IPS-NIHi11 (cell line): Measurements from ENCODE around the gene ASTN1.
A peak's percentile ranks its signal among the peaks of the same experiment; 100 is the strongest.

ENCODE experiments used
- DNase-seq: peaks from one replicate; pipeline ENCODE4 v3.0.0; 2012; ENCODE audit warnings: mixed read lengths, low spot score

Gene ASTN1

GRCh38 chr1:176931526-176931925 lies 233.0 kb downstream of the ASTN1 start:
- no peak for DNase-seq

DNA sequence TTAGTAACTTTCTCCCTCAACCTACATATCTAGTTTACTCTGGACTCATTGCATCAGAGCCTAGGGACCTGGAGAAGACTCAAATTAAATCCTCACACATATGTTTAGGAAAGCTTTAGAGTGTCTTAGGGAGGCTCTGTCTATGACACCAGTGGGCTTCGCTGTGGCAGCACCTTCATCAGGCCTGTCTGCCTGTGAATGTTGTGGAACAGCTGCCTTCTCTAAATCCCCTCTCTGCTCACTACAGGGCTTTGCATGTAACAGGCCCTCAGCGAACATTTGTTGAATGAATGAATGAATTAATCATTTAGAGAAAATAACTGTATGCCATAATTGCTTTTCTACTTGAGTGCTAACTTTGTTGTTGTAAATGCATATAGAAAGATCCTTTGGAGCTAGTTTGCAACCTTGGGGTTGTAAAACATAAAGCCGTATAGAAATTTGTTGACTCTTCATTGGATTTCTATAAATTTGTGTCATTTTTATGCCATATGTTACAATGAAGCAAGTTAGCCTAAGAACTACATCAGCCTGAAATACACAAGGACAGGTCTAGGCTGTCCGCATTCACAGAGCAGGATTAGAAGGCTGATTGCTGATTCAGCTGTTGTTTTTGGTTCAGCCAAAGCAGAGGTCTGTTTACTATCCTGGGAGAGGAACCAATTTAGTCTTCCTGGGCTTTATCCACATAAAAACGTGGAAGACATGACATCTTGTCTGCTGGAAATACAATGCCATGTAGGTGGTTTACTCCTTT lies 238.0 kb downstream of the ASTN1 start:
- DNase-seq: no peak

- no peak for DNase-seq
These were observed 239.3 kb downstream of the ASTN1 start for GRCh38 chr1:176925223-176925622.

DNA sequence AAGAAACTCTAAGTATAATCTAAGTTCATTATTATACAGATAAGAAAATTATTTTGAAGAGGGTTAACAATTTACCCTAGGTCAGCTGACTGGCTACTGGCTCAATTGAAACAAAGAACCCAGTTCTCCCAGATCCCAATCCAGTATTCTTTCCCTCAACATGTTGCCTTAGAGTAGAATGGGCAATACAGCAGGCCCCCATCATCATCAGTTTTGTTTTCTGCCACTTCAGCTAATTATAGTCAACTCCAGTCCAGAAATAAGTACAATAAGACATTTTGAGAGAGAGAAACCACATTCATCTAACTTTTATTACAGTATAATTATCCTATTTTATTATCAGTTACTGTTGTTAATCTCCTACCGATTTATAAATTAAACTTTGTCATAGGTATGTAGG lies 241.2 kb downstream of the ASTN1 start:
- DNase-seq: no peak

DNA sequence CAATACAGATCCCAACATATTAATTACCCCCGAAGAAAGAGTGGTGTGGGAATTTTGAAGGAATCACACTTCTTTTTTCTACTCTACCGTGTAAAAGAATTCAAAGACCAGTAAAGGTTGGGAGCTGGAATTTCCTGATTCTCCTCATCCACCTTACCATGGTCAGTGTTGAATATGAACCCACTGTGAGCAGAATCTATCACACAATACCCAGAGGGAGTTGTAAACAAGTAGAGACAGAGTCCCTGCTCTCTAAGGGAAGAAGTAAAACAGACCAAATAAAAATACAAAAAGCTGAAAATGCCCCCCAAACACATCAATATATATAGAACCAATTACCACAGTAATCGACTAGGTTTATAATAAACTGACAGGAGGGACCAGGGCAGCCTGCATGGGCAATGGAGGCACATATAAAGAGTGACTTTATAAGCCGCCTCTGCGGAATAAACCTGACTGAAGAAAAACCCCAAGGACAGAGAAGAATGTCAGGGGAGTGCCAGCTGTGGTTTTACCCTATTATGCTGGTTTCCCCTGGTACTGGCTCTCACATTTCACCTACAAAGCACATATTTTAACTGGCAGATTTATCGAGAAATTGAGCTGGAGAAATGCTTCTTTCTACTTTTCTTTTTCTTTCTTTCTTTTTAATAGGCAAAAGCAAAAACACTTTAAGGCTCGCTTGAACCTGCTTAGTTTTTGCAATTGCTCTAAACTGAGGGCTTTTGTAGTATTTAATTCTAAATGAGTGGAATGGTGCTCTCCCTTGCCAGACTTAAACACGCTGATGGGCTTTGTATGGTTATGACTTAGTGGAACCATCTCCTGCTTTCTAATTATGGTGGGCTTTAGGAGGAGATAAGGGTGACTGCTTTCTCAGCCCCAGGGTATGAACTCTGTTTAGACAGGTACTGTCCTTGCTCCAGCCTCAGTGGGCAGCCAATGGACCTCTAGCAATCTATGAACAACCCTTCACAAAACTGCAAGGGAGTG lies 244.8 kb downstream of the ASTN1 start:
- no peak for DNase-seq

- DNase-seq: no peak
These were observed 258.9 kb downstream of the ASTN1 start for GRCh38 chr1:176905648-176906047.

- no peak for DNase-seq
These were observed 260.3 kb downstream of the ASTN1 start for GRCh38 chr1:176904057-176904751.

GRCh38 chr1:176903474-176903873 lies 261.0 kb downstream of the ASTN1 start:
- no peak for DNase-seq

DNA sequence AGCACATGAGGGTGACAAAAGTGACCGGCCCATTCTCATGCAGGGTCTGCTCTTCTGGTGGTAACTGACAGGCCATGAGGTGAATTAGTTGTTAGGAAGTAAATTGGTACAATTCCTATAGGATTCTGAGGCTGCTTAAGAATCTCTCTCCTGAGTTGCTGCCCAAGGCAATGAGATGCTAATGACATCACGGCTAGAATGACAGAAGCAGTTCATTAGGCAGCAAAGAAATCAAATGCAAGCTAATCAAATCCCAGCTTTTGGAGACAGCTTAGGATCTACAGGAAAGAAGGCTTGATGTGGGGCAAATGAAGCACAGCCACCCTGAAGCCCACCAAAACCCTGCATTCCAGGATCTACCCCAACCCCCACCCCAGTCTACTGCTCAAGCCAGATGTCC lies 265.2 kb downstream of the ASTN1 start:
- no peak for DNase-seq

GRCh38 chr1:176897350-176898236 lies 266.9 kb downstream of the ASTN1 start:
- peak; percentile 88 for DNase-seq

DNA sequence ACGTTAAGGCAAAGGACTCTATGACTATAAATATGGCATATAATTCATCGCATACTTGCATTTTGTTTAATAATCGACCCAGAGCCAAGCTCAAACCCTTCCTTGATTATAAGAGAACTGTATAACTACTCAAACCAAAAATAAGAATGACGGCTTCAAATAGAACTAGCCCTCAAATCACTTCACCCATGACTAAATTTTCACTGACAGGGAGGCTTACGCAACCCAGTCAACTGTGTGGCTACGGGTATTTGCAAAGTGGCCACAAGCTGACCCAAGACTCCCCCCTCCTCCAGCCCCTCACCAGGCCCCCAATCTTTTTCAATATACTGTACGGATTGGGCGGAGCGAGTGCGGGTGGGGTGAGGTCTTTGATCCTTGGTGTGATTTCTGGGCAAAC lies 268.3 kb downstream of the ASTN1 start:
- no peak for DNase-seq

- DNase-seq: no peak
These were observed 270.1 kb downstream of the ASTN1 start for GRCh38 chr1:176894450-176894849.

GRCh38 chr1:176893625-176894352 lies 270.7 kb downstream of the ASTN1 start:
- no peak for DNase-seq

DNA sequence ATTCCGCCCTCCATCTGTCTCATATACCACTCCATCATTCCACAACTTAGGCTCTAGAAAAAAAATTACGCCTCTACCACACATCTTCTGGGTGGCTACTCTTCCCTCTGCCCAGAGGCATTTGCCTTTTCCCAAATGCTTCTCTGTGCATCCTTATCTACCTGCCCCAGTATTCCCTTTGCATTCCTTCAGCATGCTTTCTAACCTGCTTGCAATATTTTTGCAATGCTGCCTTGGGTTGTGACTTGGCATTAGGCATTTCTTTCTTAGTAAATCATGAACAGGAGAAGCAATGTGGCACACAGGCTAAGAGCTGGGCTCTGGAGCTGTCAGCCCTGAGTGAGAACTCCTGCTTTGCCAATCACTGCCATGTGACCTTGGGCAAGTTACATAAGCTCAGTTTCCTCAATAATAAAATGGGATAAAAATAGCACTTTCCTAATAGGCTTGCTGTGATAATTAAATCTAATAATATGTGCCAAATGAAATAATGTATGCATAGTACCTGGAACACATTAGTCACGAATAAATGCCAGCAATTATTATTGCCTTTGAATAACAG lies 276.0 kb downstream of the ASTN1 start:
- no peak for DNase-seq

DNA sequence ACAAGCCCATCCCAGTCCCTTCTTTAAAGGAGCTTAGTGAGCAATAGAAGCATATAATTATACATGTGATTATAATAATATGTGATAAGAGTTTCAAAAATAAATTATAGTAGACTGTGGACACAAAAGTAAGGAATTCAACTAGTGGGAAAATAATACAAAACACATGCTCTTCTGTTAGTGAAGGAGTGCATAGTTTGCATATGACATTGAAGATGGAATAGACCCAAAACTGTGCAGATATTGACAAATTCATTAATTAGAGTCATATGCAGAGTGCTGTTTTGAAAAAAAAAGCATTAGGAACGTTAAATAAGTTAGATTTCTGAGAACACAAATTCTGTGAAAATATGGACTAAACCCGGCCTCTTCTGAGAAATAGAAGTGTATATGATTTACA lies 278.8 kb downstream of the ASTN1 start:
- no peak for DNase-seq

- no peak for DNase-seq
These were observed 279.2 kb downstream of the ASTN1 start for GRCh38 chr1:176885341-176885740.

- no peak for DNase-seq
These were observed 279.6 kb downstream of the ASTN1 start for GRCh38 chr1:176884911-176885310.

DNA sequence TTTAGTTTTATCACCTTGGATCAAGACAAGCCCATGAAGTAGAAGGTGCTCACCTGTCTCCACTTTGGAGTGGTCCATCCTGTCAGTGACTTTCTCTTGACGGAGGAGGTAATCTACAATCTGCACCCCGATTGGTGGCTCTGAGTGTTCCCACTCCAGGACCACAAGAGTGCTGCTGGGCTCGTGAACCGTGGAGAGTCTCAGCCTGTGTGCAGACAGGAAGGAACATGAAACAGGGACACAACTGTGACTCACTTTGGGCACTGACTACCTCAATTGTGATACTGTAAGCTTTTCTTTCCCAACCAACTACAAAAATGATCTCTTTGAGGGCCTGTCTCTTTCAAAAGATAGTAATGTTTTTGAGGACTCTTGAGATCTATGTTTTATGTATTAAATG lies 280.2 kb downstream of the ASTN1 start:
- no peak for DNase-seq

- peak; percentile 86 for DNase-seq
These were observed 283.4 kb downstream of the ASTN1 start for GRCh38 chr1:176880955-176881595.
